NCI-H1417 (cell line): ENCODE data around the gene ZNF202.
A peak's percentile ranks its signal among the peaks of the same experiment; 100 is the strongest.

Experiments used
- DNase-seq, 3 experiments: peaks; one replicate each; lab custom pipeline; 2025; lab: John Stamatoyannopoulos, UW

The ZNF202 gene

GRCh38 chr11:123683428-123684170 lies 57.9 kb downstream of the ZNF202 start:
- DNase-seq: no peak

DNA sequence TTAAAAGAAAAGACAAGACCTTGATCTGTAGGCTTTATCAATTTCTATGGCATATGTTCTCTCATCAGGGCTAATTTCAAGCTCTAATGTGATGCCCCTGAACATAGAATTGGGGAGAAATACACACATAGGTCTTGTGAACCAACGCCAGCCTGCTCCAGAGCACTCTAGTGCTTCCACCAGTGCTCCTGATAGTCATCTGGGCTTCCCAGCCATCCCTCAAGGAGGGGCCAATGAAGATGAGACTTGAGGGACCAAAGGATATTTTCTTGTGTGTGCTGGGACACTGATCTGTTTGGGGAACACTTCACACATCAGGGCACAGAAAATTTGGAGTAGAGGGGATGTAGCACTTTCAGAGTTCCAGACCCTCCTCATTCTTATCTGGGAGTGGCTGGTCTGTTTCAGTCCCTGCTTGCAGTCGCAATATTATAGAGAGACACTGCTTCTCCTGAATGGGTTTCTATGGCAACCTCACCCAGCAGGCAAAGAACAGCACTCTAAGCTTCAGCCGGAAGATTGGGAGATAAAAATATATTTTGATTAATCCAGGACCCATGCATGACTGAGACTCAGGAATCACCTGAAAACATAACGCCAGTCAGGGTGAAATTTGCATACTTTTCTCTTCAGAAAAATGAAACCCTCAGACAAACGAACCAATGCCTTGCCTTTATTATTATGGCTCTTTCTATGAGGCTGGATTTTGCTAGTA lies 58.6 kb downstream of the ZNF202 start:
- DNase-seq: peak; percentile 7 to 68 (median 24)

GRCh38 chr11:123681030-123681429 lies 60.4 kb downstream of the ZNF202 start:
- peak in 1 of 3 experiments; percentile 28 for DNase-seq

DNA sequence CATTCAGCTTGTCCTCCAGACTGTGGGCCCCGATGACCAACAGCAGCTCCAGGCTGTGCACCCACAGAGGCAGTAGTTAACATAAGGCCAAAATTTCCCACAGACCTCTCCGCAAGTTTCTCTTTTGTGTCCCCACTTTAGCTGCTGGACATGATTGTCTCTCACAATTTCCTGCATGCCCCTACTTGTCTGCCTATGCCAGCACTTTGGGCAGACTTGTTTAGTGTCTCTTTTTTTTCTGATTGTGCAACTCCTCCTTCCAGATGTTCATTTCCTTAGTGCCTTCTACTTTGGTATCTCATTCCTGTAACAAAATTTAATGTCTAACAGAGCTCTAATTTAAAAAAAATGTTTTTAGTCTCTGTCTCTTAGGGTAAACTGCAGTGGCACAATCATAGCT lies 63.2 kb downstream of the ZNF202 start:
- DNase-seq: no peak

- no peak for DNase-seq
Observed at GRCh38 chr11:123677510-123677909, 64.0 kb downstream of the ZNF202 start.

GRCh38 chr11:123674297-123674696 lies 67.2 kb downstream of the ZNF202 start:
- peak in 1 of 3 experiments; percentile 26 for DNase-seq
